DOHH2 (cell line): ENCODE data around the gene LRP8.

Source experiments
- CTCF ChIP-seq: fragments of 200-600 bp; sonication (generic); IDR thresholded peaks from one replicate; pipeline ENCODE4 v1.5.1; 2014; ENCODE audit warnings: antibody characterized with exemption, mild to moderate bottlenecking, low read depth, low read length; ENCODE audit not compliant: poor library complexity, severe bottlenecking
- EZH2phosphoT487 ChIP-seq: fragments of 200-600 bp; sonication (generic); IDR thresholded peaks from 2 replicates; pipeline ENCODE4 v1.6.1; 2017; ENCODE audit warnings: borderline replicate concordance, mild to moderate bottlenecking, antibody characterized with exemption, low read length, moderate library complexity, mixed read lengths

- TF ChIP-seq CTCF, result no peak
- TF ChIP-seq EZH2phosphoT487, result no peak
Observed at GRCh38 chr1:53220962-53221286, 106.9 kb downstream of the LRP8 start.
